Keratinocyte (primary cell): Measurements from ENCODE around the gene AVPR2. TPM values are rescaled to one million over a fixed set of nuclear protein-coding genes. Genes with fewer than 3 reads are reported as not detected.

Experiments
- DNase-seq: peaks from one replicate; pipeline ENCODE4 v3.0.0-alpha.2; 2011; ENCODE audit warnings: low read depth, missing footprints, low spot score
- FAIRE-seq: peaks from 2 replicates; lab custom pipeline; 2011; peaks lifted over from hg19 to GRCh38; lab: Jason Lieb, UNC
- H2AFZ ChIP-seq: 2 replicates; pipeline ENCODE4 v1.6.0; 2012; ENCODE audit warnings: low read length, control low read depth, inconsistent platforms; ENCODE audit not compliant: control insufficient read depth
- H3K27ac ChIP-seq: 2 replicates; pipeline ENCODE4 v1.5.1; 2011; ENCODE audit warnings: low read length; ENCODE audit not compliant: control insufficient read depth, insufficient read depth
- H3K27me3 ChIP-seq: 3 replicates; pipeline ENCODE4 v1.6.0; 2011; ENCODE audit warnings: low read length; ENCODE audit not compliant: control insufficient read depth, insufficient read depth; ENCODE audit errors: extremely low read depth
- H3K36me3 ChIP-seq, 2 experiments: 2 replicates in 1 of 2; 3 replicates in 1 of 2; pipeline ENCODE4 v1.5.1; 2011; ENCODE audit warnings: low read length in 2 of 2, mild to moderate bottlenecking in 1 of 2; ENCODE audit not compliant: control insufficient read depth in 2 of 2, insufficient read depth in 2 of 2; ENCODE audit errors: extremely low read depth in 1 of 2
- H3K4me1 ChIP-seq: 3 replicates; pipeline ENCODE4 v1.5.1; 2011; ENCODE audit warnings: low read length; ENCODE audit not compliant: control insufficient read depth, insufficient read depth; ENCODE audit errors: extremely low read depth
- H3K4me2 ChIP-seq: 3 replicates; pipeline ENCODE4 v1.6.0; 2011; ENCODE audit warnings: low read depth, low read length; ENCODE audit not compliant: control insufficient read depth, insufficient read depth; ENCODE audit errors: extremely low read depth
- H3K4me3 ChIP-seq, 3 experiments: fragments of 200-600 bp in 1 of 3; sonication (generic) in 1 of 3; 2 replicates in 2 of 3; 3 replicates in 1 of 3; pipeline ENCODE4 v1.5.1; 2011 to 2016; ENCODE audit warnings: low read length in 3 of 3, mild to moderate bottlenecking in 3 of 3, control low read depth in 2 of 3, inconsistent platforms in 1 of 3, low read depth in 1 of 3, mixed read lengths in 1 of 3, mixed run types in 1 of 3, moderate library complexity in 1 of 3; ENCODE audit not compliant: control insufficient read depth in 2 of 3, insufficient read depth in 2 of 3; ENCODE audit errors: extremely low read depth in 1 of 3
- H3K79me2 ChIP-seq: 2 replicates; pipeline ENCODE4 v1.6.0; 2012; ENCODE audit warnings: low read length; ENCODE audit not compliant: control insufficient read depth, insufficient read depth
- H3K9ac ChIP-seq: 3 replicates; pipeline ENCODE4 v1.6.0; 2011; ENCODE audit warnings: low read length; ENCODE audit not compliant: control insufficient read depth, insufficient read depth; ENCODE audit errors: extremely low read depth
- H3K9me1 ChIP-seq: 3 replicates; pipeline ENCODE4 v1.6.0; 2011; ENCODE audit warnings: low read length; ENCODE audit not compliant: control insufficient read depth, insufficient read depth; ENCODE audit errors: extremely low read depth
- H3K9me3 ChIP-seq: 2 replicates; pipeline ENCODE4 v1.5.1; 2012; ENCODE audit warnings: low read depth, low read length; ENCODE audit not compliant: control insufficient read depth
- H4K20me1 ChIP-seq: 3 replicates; pipeline ENCODE4 v1.6.0; 2011; ENCODE audit warnings: low read length; ENCODE audit not compliant: control insufficient read depth, insufficient read depth; ENCODE audit errors: extremely low read depth
- EZH2 ChIP-seq: IDR thresholded peaks from one replicate; pipeline ENCODE4 v1.6.1; 2012; ENCODE audit warnings: inconsistent platforms, mild to moderate bottlenecking, low read length, moderate library complexity
- dilution Hi-C: fragments of 300-500 bp; cut with MboI; formaldehyde crosslinking; loops from one replicate; pipeline ENCODE4 v1.7.0; 2020; ENCODE audit warnings: low sequenced_read_pairs; ENCODE audit not compliant: extremely low pct_ligation_motif_present
- polyA plus RNA-seq, 5 experiments: library from polyadenylated mRNA; depleted of rRNA in 3 of 5; stranded (reverse) in 3 of 5; stranded (forward) in 1 of 5; unstranded in 1 of 5; fragments of >200 nt; gene quantifications; 1 replicate in 1 of 5; 2 replicates in 3 of 5; 3 replicates in 1 of 5; pipeline versions ENCODE4 v1.2.1 to v1.2.3, GENCODE V29; 2011 to 2012; ENCODE audit warnings: missing spikeins in 2 of 5, low read depth in 1 of 5, low replicate concordance in 1 of 5
- TF ChIP-seq, protein P1 (sequence below), 3 experiments: IDR thresholded peaks in 1 of 3; conservative IDR thresholded peaks in 1 of 3; optimal IDR thresholded peaks in 1 of 3; 2 replicates in 2 of 3; 3 replicates in 1 of 3; pipeline versions ENCODE3 to v1.5.1; 2011; ENCODE audit warnings: low read length in 3 of 3, mild to moderate bottlenecking in 3 of 3, moderate library complexity in 2 of 3, control low read depth in 1 of 3, inconsistent platforms in 1 of 3; ENCODE audit not compliant: insufficient read depth in 2 of 3; ENCODE audit errors: extremely low read depth in 1 of 3

AVPR2 gene
- polyA plus RNA-seq, 1 donor (not counting 4 experiments of a cell fraction or from before 2014, with no cell fraction given) = not detected

- no peak for DNase-seq
These were observed 37.1 kb downstream of the AVPR2 start for GRCh38 chrX:153941336-153942252.

GRCh38 chrX:153944140-153944799 lies 39.8 kb downstream of the AVPR2 start, which contains the start of gene RENBP:
Gene RENBP (minus strand): TSS chrX:153944643. CDS start chrX:153944610, 33 bp downstream.
- no peak within 1 kb of the TSS for H3K9ac ChIP-seq
- no peak within 1 kb of the TSS for H3K4me2 ChIP-seq
- FAIRE-seq = no peak
- no peak for DNase-seq
- H3K4me3 ChIP-seq = no peak within 1 kb of the TSS
- H4K20me1 ChIP-seq = no peaks in the 10 kb centered on the region
- H3K36me3 ChIP-seq = peaks cover 0 to 4% of the 10 kb centered on the region in 2 experiments
- dilution Hi-C loops = no loop called here
- no peaks in the 10 kb centered on the region for H3K9me1 ChIP-seq
- H3K27ac ChIP-seq = no peak within 1 kb of the TSS
- H3K27me3 ChIP-seq = no peaks in the 10 kb centered on the region
- no peak for TF ChIP-seq EZH2
- TF ChIP-seq, protein P1, sequence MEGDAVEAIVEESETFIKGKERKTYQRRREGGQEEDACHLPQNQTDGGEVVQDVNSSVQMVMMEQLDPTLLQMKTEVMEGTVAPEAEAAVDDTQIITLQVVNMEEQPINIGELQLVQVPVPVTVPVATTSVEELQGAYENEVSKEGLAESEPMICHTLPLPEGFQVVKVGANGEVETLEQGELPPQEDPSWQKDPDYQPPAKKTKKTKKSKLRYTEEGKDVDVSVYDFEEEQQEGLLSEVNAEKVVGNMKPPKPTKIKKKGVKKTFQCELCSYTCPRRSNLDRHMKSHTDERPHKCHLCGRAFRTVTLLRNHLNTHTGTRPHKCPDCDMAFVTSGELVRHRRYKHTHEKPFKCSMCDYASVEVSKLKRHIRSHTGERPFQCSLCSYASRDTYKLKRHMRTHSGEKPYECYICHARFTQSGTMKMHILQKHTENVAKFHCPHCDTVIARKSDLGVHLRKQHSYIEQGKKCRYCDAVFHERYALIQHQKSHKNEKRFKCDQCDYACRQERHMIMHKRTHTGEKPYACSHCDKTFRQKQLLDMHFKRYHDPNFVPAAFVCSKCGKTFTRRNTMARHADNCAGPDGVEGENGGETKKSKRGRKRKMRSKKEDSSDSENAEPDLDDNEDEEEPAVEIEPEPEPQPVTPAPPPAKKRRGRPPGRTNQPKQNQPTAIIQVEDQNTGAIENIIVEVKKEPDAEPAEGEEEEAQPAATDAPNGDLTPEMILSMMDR (optimal IDR thresholded peaks at IDR 0.05 in 1 of 3, IDR thresholded peaks at IDR 0.05 in 1 of 3, conservative IDR thresholded peaks at IDR 0.05 in 1 of 3; ENCODE audit: extremely low read depth in 1 of 3, insufficient read depth in 2 of 3, low read length in 3 of 3) = no peak
- H3K9me3 ChIP-seq = no peaks in the 10 kb centered on the region
- H2AFZ ChIP-seq = no peak within 1 kb of the TSS
- H3K4me1 ChIP-seq = no peaks in the 10 kb centered on the region
- no peaks in the 10 kb centered on the region for H3K79me2 ChIP-seq

More at GRCh38 chrX:153941336-153942252, 37.1 kb downstream of the AVPR2 start:
- H3K4me1 ChIP-seq = no peaks in the 10 kb centered on the region
- dilution Hi-C loops = no loop called here
- H3K4me2 ChIP-seq = no peak overlapping the region
- FAIRE-seq = no peak
- H3K9me3 ChIP-seq = no peaks in the 10 kb centered on the region
- no peak overlapping the region for H2AFZ ChIP-seq
- no peaks in the 10 kb centered on the region for H3K79me2 ChIP-seq
- TF ChIP-seq, protein P1 (optimal IDR thresholded peaks at IDR 0.05 in 1 of 3, IDR thresholded peaks at IDR 0.05 in 1 of 3, conservative IDR thresholded peaks at IDR 0.05 in 1 of 3; ENCODE audit: extremely low read depth in 1 of 3, insufficient read depth in 2 of 3, low read length in 3 of 3) = no peak
- no peak for TF ChIP-seq EZH2
- H4K20me1 ChIP-seq = no peaks in the 10 kb centered on the region
- no peak overlapping the region for H3K27ac ChIP-seq
- H3K36me3 ChIP-seq = no peaks in the 10 kb centered on the region
- no peaks in the 10 kb centered on the region for H3K9me1 ChIP-seq
- no peak overlapping the region for H3K4me3 ChIP-seq
- H3K9ac ChIP-seq = no peak overlapping the region
- H3K27me3 ChIP-seq = no peaks in the 10 kb centered on the region
